ENCODE data around the gene ODF2L.

ODF2L gene

GRCh38 chr1:86318436-86318835, 77.7 kb downstream of the ODF2L start:
- DNase-seq, result no peak

GRCh38 chr1:86317926-86318325, 78.2 kb downstream of the ODF2L start:
- no peak for DNase-seq

- no peak for DNase-seq
Observed at GRCh38 chr1:86305731-86306130, 90.4 kb downstream of the ODF2L start.

GRCh38 chr1:86303041-86303690, 93.0 kb downstream of the ODF2L start:
- no peak for DNase-seq

All from amygdala (tissue), 56 donors.